Heart right ventricle (tissue), 16 donors: ENCODE results near the gene HSPA13. TPM values are rescaled to one million over a fixed set of nuclear protein-coding genes. Genes with fewer than 3 reads are reported as not detected.

ENCODE experiments used
- ATAC-seq, 8 donors: fragments of 200-7000 bp; cut with Tn5 transposase; one replicate each; pipeline ENCODE4 v1.9.1; 2020; ENCODE audit warnings: mild to moderate bottlenecking in 8 of 8, moderate library complexity in 8 of 8, moderate number of reproducible peaks in 1 of 8
- DNase-seq, 2 donors: peaks; one replicate each; pipeline ENCODE4 v3.0.0-alpha.2; 2020
- H3K27ac ChIP-seq, 10 donors: fragments of 200-600 bp; sonication (generic) in 2 of 10; one replicate each; pipeline versions ENCODE4 v1.5.0 to v1.8.0; 2020 to 2022; ENCODE audit warnings: mild to moderate bottlenecking in 3 of 10
- H3K27me3 ChIP-seq, 7 donors: fragments of 200-600 bp; one replicate each; pipeline ENCODE4 v1.8.0; 2021 to 2022; ENCODE audit warnings: mild to moderate bottlenecking in 2 of 7
- H3K36me3 ChIP-seq, 9 donors: fragments of 200-600 bp; sonication (generic) in 1 of 9; one replicate each; pipeline versions ENCODE4 v1.5.0 to v1.8.0; 2020 to 2022; ENCODE audit warnings: mild to moderate bottlenecking in 2 of 9
- H3K4me1 ChIP-seq, 9 donors: fragments of 200-600 bp; sonication (generic) in 1 of 9; one replicate each; pipeline versions ENCODE4 v1.5.0 to v1.8.0; 2020 to 2022; ENCODE audit warnings: mild to moderate bottlenecking in 4 of 9
- H3K4me3 ChIP-seq, 10 donors: fragments of 200-600 bp; sonication (generic) in 2 of 10; one replicate each; pipeline versions ENCODE4 v1.5.0 to v1.8.0; 2020 to 2022; ENCODE audit warnings: mild to moderate bottlenecking in 7 of 10, moderate library complexity in 2 of 10
- H3K9me3 ChIP-seq, 11 donors: fragments of 200-600 bp in 10 of 11; sonication (generic) in 2 of 11; one replicate each; pipeline versions ENCODE4 v1.5.0 to v1.8.0; 2013 to 2022; ENCODE audit warnings: mild to moderate bottlenecking in 2 of 11, control low read depth in 1 of 11, moderate library complexity in 1 of 11
- WGBS, 2 donors: extraction: QIAGEN DNeasy Blood & Tissue Kit; methylation state at CpG; one replicate each; pipeline ENCODE4 v1.1.7; 2013; ENCODE audit warnings: inconsistent platforms in 1 of 2; 5-methylcytosine and 5-hydroxymethylcytosine counted together
- intact Hi-C, 10 donors: fragments of 100-400 bp; cut with DNase I; formaldehyde crosslinking; loops; one replicate each; pipeline versions ENCODE4 v1.11.1 to v1.14.2; 2022
- polyA plus RNA-seq, 2 donors: library from polyadenylated mRNA; stranded (reverse); fragments of 200-250 nt; gene quantifications; one replicate each; pipeline ENCODE4 v1.2.3, GENCODE V29; 2013
- total RNA-seq, 10 donors: library from RNA; stranded (reverse); fragmentation: NEBNext Ultra II Directional in 3 of 10; extraction: Animal tissue kit (Norgen Biotek cat#: 25700) in 3 of 10; gene quantifications; one replicate each; pipeline versions ENCODE4 v1.2.1 to v1.2.4, GENCODE V29; 2021 to 2023
- TF ChIP-seq, protein P1 (sequence below), 9 donors: fragments of 200-600 bp; sonication (generic) in 2 of 9; IDR thresholded peaks; one replicate each; pipeline versions ENCODE4 v1.5.0 to v1.8.0; 2021 to 2022; ENCODE audit warnings: antibody characterized with exemption in 9 of 9, mild to moderate bottlenecking in 5 of 9, moderate library complexity in 1 of 9
- donor health status: Arrhythmogenic right ventricular cardiomyopathy.
- donor health status: ischemic (EF 13 %, LVEDD 7.1; RV severe dilation, severe dysfunction).
- donor health status: healthy with polysubstance abuse.
- donor health status: DM: no; HTN: yes; CAD: no.
- donor health status: DM: no; HTN: no; CAD: no.
- donor health status: ischemic (EF 25% LVEDD 6.9; RV normal size, moderate dysfunction).
- donor health status: ischemic (EF 25% LVEDD 5.7; RV mildly dilated, moderate dysfunction).
- donor health status: healthy.
- donor health status: DM: yes; HTN: yes; CAD: no.
- donor health status: Ischemic cardiomyopathy.
- donor health status: ischemic (EF 35%, LVEDD 5.7; RV mildly dilated, moderate dysfunction).
- donor health status: nonischemic (EF 11% LVEDD 7.7; RV severe dilation, severe dysfunction).
- donor health status: DM: yes; HTN: yes; CAD: no.
- donor health status: PGD.
- donor health status: ischemic (EF 29% LVEDD 5.4; RV normal size, mild dysfunction).
- donor health status: nonischemic (EF 23%, LVEDD 6.1; RV moderate dilation, normal function).

HSPA13 gene
- total and polyA plus RNA-seq, 12 donors = 3.3 to 24.0 (median 15.4) TPM

GRCh38 chr21:14325595-14325994 is 57.4 kb downstream of the HSPA13 start:
- TF ChIP-seq, protein P1, sequence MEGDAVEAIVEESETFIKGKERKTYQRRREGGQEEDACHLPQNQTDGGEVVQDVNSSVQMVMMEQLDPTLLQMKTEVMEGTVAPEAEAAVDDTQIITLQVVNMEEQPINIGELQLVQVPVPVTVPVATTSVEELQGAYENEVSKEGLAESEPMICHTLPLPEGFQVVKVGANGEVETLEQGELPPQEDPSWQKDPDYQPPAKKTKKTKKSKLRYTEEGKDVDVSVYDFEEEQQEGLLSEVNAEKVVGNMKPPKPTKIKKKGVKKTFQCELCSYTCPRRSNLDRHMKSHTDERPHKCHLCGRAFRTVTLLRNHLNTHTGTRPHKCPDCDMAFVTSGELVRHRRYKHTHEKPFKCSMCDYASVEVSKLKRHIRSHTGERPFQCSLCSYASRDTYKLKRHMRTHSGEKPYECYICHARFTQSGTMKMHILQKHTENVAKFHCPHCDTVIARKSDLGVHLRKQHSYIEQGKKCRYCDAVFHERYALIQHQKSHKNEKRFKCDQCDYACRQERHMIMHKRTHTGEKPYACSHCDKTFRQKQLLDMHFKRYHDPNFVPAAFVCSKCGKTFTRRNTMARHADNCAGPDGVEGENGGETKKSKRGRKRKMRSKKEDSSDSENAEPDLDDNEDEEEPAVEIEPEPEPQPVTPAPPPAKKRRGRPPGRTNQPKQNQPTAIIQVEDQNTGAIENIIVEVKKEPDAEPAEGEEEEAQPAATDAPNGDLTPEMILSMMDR (IDR thresholded peaks at IDR 0.05) = no peak
- Histone ChIP-seq H3K4me1 (no peaks in the 10 kb centered on the region), H3K27me3 (peaks cover 0 to 3% (median 0%) of the 10 kb centered on the region in 7 donors), H3K27ac (no peak overlapping the region), H3K9me3 (peaks cover 0 to 13% (median 0%) of the 10 kb centered on the region in 11 donors), H3K4me3 (no peak overlapping the region), H3K36me3 (no peaks in the 10 kb centered on the region)
- ATAC-seq = no peak
- intact Hi-C loops = no loop called here
- no peak for DNase-seq
- 49 to 57% methylated on average over 2 of the region's 2 CpGs for WGBS, 2 donors

Other genes starting within 250 kb of the HSPA13 start
- gene LIPI, start 172.2 kb downstream of the HSPA13 start, total RNA-seq = not detected
- gene LIPI, start 172.2 kb downstream of the HSPA13 start, polyA plus RNA-seq = not detected
- 1 to 10 TPM in 1 of 10 donors, under 1 TPM in 7, not detected in 2; 0.21 to 1.1 (median 0.43) TPM for gene RBM11, start 167.0 kb downstream of the HSPA13 start, total RNA-seq
- under 1 TPM in 1 of 2 donors, not detected in 1; 0.73 TPM for gene RBM11, start 167.0 kb downstream of the HSPA13 start, polyA plus RNA-seq
- gene SAMSN1, start 163.2 kb upstream of the HSPA13 start, total RNA-seq = 10 to 100 TPM in 1 of 10 donors, 1 to 10 TPM in 6, under 1 TPM in 3; 0.28 to 12.8 (median 1.6) TPM
- gene SAMSN1, start 163.2 kb upstream of the HSPA13 start, polyA plus RNA-seq = 1 to 10 TPM; 1.2 to 2.0 TPM